ENCODE measurements around the gene SFN. TPM values are rescaled to one million over a fixed set of nuclear protein-coding genes. Genes with fewer than 3 reads are reported as not detected.
"Not testable (repeated sequence)": the region's sequence is repeated elsewhere in the genome, so short reads cannot be mapped to it uniquely, and the experiment has no call there.

SFN gene
- total and polyA plus RNA-seq, 2 of the 13 experiments (the other 11 are each of a cell fraction or from before 2014, with no cell fraction given) = 4.3 to 5.6 TPM

DNA sequence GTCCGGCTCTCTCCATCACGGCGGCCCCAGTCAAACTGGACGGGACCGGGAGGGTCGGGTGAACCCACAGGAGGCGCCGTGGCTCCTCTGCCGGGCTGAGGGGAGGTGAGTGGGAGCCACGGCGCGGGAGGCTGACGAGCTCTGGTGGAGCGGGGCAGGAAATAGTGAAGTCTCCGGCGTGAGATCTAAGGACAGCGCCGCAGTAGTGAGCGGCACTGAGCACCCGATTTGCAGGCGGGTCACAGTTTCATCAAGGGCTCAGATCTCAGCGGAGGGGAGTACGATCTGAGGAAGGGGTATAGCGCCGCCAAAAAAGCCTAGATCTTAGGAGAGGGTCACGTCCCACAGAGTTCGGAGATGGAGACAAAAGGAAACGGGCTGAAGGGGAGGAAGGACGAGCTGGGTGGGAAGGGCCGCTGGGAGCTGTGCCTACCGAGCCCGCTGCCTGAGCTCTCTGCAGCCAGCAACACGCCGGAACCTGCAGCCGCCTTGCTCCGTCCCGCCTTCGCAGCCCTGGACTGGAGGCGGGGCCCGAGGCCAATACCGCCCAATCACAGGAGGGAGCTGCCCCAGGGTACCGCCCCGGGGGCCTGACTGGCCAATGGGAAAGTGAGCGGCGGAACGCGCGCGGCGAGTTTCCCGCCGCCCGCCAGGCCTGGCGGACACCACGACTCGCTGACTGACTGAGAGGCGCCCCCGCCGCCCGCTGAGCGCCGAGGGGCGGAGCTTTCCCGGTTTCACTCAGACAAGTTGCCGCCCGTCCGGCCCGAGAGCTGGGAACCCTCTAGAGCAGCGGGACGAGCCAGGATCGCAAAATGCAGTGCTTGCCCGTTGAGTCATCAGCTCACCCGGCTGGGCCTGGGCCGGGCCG is 1.9 kb downstream of the SFN start (continued):
- TF ChIP-seq, protein P1, sequence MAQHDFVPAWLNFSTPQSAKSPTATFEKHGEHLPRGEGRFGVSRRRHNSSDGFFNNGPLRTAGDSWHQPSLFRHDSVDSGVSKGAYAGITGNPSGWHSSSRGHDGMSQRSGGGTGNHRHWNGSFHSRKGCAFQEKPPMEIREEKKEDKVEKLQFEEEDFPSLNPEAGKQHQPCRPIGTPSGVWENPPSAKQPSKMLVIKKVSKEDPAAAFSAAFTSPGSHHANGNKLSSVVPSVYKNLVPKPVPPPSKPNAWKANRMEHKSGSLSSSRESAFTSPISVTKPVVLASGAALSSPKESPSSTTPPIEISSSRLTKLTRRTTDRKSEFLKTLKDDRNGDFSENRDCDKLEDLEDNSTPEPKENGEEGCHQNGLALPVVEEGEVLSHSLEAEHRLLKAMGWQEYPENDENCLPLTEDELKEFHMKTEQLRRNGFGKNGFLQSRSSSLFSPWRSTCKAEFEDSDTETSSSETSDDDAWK (CRISPR knock-in tag; IDR thresholded peaks at IDR 0.05) = no peak
- peak; percentile 96 for TF ChIP-seq SP2 (CRISPR knock-in tag; IDR thresholded peaks at IDR 0.05)
- TF ChIP-seq CHCHD3 (CRISPR knock-in tag; IDR thresholded peaks at IDR 0.05) = peak; percentile 86; the same call in 1 of the 2 replicates
- TF ChIP-seq HDAC2 (CRISPR knock-in tag; IDR thresholded peaks at IDR 0.05) = no peak; the same call in 1 of the 2 replicates
- TF ChIP-seq KDM4B (CRISPR knock-in tag; IDR thresholded peaks at IDR 0.05) = peak; percentile 16; the same call in 1 of the 2 replicates
- no peak for TF ChIP-seq ZUFSP (CRISPR knock-in tag; IDR thresholded peaks at IDR 0.05; ENCODE audit: borderline replicate concordance)
- no peak for TF ChIP-seq FLYWCH1 (CRISPR knock-in tag; IDR thresholded peaks at IDR 0.05)

- not testable (repeated sequence) for FAIRE-seq
Measured at GRCh38 chr1:26873097-26873496, 10.1 kb downstream of the SFN start.

More at GRCh38 chr1:26873097-26873496, 10.1 kb downstream of the SFN start:
- POLR2A ChIA-PET = interaction anchor here (1.4 kb wide), 1 partner anchor 8 kb away, joined by 8 read pairs; no protein-coding TSS in a partner anchor
- H3K9me3 ChIP-seq (ENCODE audit: low read length); in situ Hi-C loops (cut with HindIII; ENCODE audit: extremely low pct_ligation_motif_present, low pct_unique_long_range_greater_than_20kb); H3K4me2 ChIP-seq (ENCODE audit: low read depth, low read length); H3K79me2 ChIP-seq (ENCODE audit: insufficient read depth, low read length); ATAC-seq; H4K20me1 ChIP-seq (ENCODE audit: insufficient read depth, low read length); H3K36me3 ChIP-seq (replicated peaks in 1 of 2; ENCODE audit: control insufficient read depth in 1 of 2, insufficient read depth in 2 of 2, low read length in 2 of 2); BruUV-seq (replicated peaks); H2AFZ ChIP-seq (ENCODE audit: low read length); H3K27me3 ChIP-seq (ENCODE audit: control insufficient read depth in 1 of 2, insufficient read depth in 2 of 2, low read length in 2 of 2); DNase-seq (ENCODE audit: low spot score); H3K27ac ChIP-seq (ENCODE audit: extremely low read length, insufficient read depth, low read length); H3K4me3 ChIP-seq (replicated peaks in 1 of 3; ENCODE audit: insufficient read depth in 1 of 3, low read depth in 2 of 3, low read length in 3 of 3); CTCF ChIA-PET (ENCODE audit: low intra/inter-chr PET ratio, low total read pairs); H3K9ac ChIP-seq (ENCODE audit: insufficient read depth, low read depth, low read length): not testable (repeated sequence)
- intact Hi-C loops (cut with micrococcal nuclease; ENCODE audit: unreplicated experiment) = loop anchor here (10.0 kb wide), 1 partner anchor 268 kb away; no protein-coding TSS in a partner anchor
- WGBS (ENCODE audit: low lambda C conversion rate) = 65% methylated on average over 2 of the region's 2 CpGs
- H3K4me1 ChIP-seq (ENCODE audit: insufficient read depth, low read length) = peaks cover 18% of the 10 kb centered on the region

All from HepG2 (cell line).